Astrocyte (in vitro differentiated cells and primary cell): ENCODE results near the gene SV2C.

ENCODE experiments used
- EZH2 ChIP-seq: IDR thresholded peaks from 2 replicates; pipeline ENCODE4 v1.6.1; 2012; ENCODE audit warnings: mild to moderate bottlenecking, low read length, inconsistent platforms; ENCODE audit not compliant: insufficient read depth
- TF ChIP-seq, protein P1 (sequence below): IDR thresholded peaks from 2 replicates; pipeline ENCODE4 v1.5.1; 2011; ENCODE audit warnings: low read depth, mild to moderate bottlenecking, inconsistent platforms, low read length, moderate library complexity; ENCODE audit not compliant: insufficient read depth

DNA sequence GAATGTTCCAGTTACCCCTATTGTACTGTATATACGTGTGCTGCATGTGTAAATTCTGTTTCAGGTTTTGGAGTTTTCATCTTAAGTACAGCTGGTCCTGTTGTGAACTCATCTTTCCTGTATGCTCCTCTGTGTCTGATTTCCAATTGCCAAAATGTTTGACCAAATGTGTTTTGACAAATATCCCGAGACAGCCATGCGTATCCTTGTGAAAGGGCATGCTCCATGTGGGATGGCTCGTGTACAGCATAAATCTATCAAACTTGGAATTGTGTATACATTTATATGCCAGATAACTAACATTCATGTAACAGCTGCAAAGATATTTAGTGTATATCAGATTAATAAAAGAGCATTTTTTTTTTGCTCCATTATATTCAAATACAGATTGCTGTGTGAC is 250.4 kb downstream of the SV2C start:
- TF ChIP-seq, protein P1, sequence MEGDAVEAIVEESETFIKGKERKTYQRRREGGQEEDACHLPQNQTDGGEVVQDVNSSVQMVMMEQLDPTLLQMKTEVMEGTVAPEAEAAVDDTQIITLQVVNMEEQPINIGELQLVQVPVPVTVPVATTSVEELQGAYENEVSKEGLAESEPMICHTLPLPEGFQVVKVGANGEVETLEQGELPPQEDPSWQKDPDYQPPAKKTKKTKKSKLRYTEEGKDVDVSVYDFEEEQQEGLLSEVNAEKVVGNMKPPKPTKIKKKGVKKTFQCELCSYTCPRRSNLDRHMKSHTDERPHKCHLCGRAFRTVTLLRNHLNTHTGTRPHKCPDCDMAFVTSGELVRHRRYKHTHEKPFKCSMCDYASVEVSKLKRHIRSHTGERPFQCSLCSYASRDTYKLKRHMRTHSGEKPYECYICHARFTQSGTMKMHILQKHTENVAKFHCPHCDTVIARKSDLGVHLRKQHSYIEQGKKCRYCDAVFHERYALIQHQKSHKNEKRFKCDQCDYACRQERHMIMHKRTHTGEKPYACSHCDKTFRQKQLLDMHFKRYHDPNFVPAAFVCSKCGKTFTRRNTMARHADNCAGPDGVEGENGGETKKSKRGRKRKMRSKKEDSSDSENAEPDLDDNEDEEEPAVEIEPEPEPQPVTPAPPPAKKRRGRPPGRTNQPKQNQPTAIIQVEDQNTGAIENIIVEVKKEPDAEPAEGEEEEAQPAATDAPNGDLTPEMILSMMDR, result no peak
- no peak for TF ChIP-seq EZH2
